Stimulated activated CD8-positive, alpha-beta memory T cell treated with anti-CD3 and anti-CD28 coated beads, Interleukin-15, amount 100 ng/mL, for 4 hours (primary cell): ENCODE data around the gene TET2.

Experiments used
- DNase-seq, 2 donors: peaks; one replicate each; pipeline ENCODE4 v3.0.0-alpha.2; 2020; ENCODE audit warnings: low read depth in 2 of 2

The TET2 gene

GRCh38 chr4:105140684-105141490 is 5.8 kb upstream of the TET2 start:
- DNase-seq = no peak

DNA sequence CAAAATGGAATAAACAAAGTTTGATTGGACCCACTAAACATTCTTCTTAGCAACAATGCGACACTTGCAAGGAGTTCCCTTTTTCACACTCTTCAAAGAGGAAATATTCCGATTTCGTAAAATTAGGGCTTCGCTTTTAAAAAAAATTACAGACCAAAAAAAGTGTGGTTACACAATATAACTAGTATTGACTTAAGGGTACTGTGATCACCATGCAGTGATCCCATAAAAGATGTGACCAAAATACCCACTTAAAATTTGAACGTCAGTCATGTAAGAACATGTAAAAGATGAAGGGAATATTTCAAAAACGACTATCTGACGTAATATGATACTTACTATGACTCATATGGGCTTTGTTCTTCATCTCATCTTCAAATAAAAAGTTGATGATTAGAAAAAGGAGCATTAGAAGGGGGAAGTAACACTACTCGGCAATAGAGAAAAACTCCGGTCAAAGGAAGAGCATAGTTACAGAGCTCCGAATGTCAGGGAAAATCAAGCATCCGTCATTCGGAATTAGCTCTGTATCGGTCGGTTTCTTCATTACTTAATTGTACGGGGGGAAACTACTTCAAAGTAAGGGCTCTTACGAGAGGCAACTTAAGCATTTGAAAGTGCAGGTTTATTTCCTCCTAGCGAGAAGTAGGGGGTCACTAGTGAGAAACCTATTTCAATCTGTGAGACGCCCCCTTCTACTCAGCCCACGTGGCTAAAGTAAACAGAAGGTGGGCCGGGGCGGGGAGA is 1.3 kb upstream of the TET2 start:
- no peak for DNase-seq

- DNase-seq = peak in 1 of 2 donors; percentile 29
These were observed 787 bp upstream of the TET2 start for GRCh38 chr4:105145903-105146275.

GRCh38 chr4:105147016-105147552 is 408 bp downstream of the TET2 start:
- no peak for DNase-seq

GRCh38 chr4:105147553-105148161 is 981 bp downstream of the TET2 start:
- no peak for DNase-seq

- DNase-seq = no peak
These were observed 1.7 kb downstream of the TET2 start for GRCh38 chr4:105148356-105148755.

DNA sequence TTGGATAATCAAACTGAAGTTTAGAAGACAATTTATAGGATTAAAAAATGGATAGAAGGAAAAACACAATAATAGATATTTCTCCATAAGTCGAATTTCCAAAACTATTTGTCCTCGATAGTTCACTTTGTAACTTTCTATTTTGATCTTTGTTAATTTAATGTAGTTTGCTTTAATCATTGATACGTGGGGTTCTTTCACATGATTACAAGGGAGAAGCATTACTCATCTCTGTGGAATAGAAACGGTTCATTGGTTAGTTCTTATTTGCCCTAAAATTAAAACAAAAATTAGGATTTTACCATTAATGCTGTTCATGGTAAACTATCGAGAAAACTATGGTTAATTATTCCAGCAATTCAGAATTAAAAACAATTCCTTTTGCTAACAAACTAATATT is 2.1 kb downstream of the TET2 start:
- no peak for DNase-seq

GRCh38 chr4:105149771-105150170 is 3.1 kb downstream of the TET2 start:
- no peak for DNase-seq

- no peak for DNase-seq
These were observed 3.8 kb downstream of the TET2 start for GRCh38 chr4:105150503-105150902.

DNA sequence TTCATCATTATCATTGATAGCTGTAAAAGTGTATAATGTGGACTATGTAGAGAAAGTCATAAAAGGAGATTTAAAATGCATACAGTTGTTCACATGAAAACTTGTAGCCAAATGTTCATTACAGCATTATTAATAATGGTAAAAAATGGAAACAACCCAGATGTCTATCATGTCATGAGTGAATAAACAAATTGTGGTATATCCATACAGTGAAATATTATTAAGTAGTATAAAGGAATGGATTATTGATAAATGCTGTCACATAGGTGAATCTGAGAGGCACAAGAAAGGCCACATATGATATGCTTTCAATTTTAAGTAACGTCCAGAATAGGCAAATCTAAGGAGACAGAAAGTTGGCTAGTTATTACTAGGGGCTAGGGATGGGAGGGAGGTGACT is 7.1 kb downstream of the TET2 start:
- DNase-seq = no peak

DNA sequence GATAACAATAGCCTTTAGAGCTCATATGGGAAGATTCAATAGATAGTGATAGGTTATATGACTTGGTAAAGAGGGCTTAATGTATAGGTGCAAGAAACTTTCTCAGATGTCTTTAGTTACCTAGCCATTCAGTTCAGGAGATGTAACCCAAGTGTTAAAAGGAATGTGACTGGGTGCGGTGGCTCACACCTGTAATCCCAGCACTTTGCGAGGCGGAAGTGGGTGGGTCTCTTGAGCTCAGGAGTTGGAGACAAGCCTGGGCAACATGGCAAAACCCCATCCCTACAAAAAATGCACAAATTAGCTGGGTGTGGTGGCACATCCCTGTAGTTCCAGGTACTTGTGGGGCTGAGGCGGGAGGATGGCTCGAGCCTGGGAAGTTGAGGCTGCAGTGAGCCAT is 7.9 kb downstream of the TET2 start:
- DNase-seq = no peak

GRCh38 chr4:105155426-105155825 is 8.8 kb downstream of the TET2 start:
- no peak for DNase-seq

- no peak for DNase-seq
These were observed 12.2 kb downstream of the TET2 start for GRCh38 chr4:105158837-105159236.

GRCh38 chr4:105162123-105162796 is 15.6 kb downstream of the TET2 start:
- DNase-seq = no peak

DNA sequence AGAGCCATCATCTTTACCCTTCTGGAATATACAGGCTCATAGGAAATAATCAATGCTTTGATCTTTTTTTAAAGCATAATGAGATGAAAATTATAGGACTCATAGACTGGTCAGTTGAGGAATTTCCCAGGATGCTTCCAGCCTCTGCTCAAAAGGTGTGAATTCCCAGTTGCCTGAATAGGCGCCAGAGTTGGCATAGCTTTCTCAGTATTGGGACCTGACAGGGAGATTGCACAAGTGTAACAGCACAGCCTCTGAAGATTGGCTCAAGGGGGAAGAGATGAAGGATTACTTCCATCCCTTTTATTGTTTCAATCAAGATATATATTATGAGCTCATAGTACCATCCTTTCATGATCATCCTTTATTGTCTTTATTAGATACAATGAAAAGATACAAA is 17.9 kb downstream of the TET2 start:
- no peak for DNase-seq

GRCh38 chr4:105166066-105166465 is 19.4 kb downstream of the TET2 start:
- no peak for DNase-seq

GRCh38 chr4:105170711-105171110 is 24.0 kb downstream of the TET2 start:
- no peak for DNase-seq

GRCh38 chr4:105171912-105172311 is 25.2 kb downstream of the TET2 start:
- no peak for DNase-seq

- DNase-seq = no peak
These were observed 27.4 kb downstream of the TET2 start for GRCh38 chr4:105174098-105174497.

- DNase-seq = no peak
These were observed 33.1 kb downstream of the TET2 start for GRCh38 chr4:105179539-105180401.

- no peak for DNase-seq
These were observed 34.6 kb downstream of the TET2 start for GRCh38 chr4:105181259-105181658.
